K562 (cell line): ENCODE results near the gene IL27RA. TPM values are rescaled to one million over a fixed set of nuclear protein-coding genes. Genes with fewer than 3 reads are reported as not detected.

Source experiments
- CREM ChIP-seq: IDR thresholded peaks from 2 replicates; pipeline ENCODE4 v1.6.1; 2014; ENCODE audit warnings: antibody characterized with exemption, low read depth
- E2F1 ChIP-seq: sonication (generic); formaldehyde crosslinking; IDR thresholded peaks from 2 replicates; pipeline ENCODE4 v1.8.1; 2023; ENCODE audit warnings: mild to moderate bottlenecking, missing genetic modification reagents, moderate library complexity
- KAT2B ChIP-seq: IDR thresholded peaks from one replicate; pipeline ENCODE4 v1.6.1; 2012; ENCODE audit warnings: low read depth, mild to moderate bottlenecking, control low read depth, inconsistent platforms, low read length, moderate library complexity
- KHSRP ChIP-seq: fragments of 450-650 bp; IDR thresholded peaks from 2 replicates; pipeline ENCODE4 v1.6.1; 2017
- NCOA1 ChIP-seq: fragments of 450-650 bp; IDR thresholded peaks from 2 replicates; pipeline ENCODE4 v1.6.1; 2016; ENCODE audit warnings: low read depth
- PBX2 ChIP-seq, 2 experiments: IDR thresholded peaks in 1 of 2; conservative IDR thresholded peaks in 1 of 2; 2 replicates each; pipeline ENCODE4 v1.6.1; 2016; ENCODE audit warnings: low read depth in 2 of 2, mild to moderate bottlenecking in 1 of 2, missing compliant biosample characterization in 1 of 2, missing genetic modification characterization in 1 of 2, moderate library complexity in 1 of 2
- PHB ChIP-seq: fragments of 250-450 bp; sonication (Bioruptor Pico); IDR thresholded peaks from 2 replicates; pipeline ENCODE4 v1.5.0; 2021
- PRDM10 ChIP-seq: fragments of 450-650 bp; IDR thresholded peaks from 2 replicates; pipeline ENCODE4 v1.6.1; 2018; ENCODE audit not compliant: partially characterized antibody
- PURB ChIP-seq: sonication (generic); formaldehyde crosslinking; IDR thresholded peaks from 2 replicates; pipeline ENCODE4 v1.9.0; 2021; ENCODE audit warnings: low read depth, mild to moderate bottlenecking, missing genetic modification reagents
- TAF7 ChIP-seq: fragments of 450-650 bp; IDR thresholded peaks from 2 replicates; pipeline ENCODE4 v1.6.1; 2016; ENCODE audit warnings: missing genetic modification characterization, missing compliant biosample characterization
- TBP ChIP-seq: optimal IDR thresholded peaks from 2 replicates; pipeline ENCODE3; 2011; ENCODE audit warnings: low read depth, low read length, improper control_type of control experiment
- THAP12 ChIP-seq: fragments of 250-450 bp; sonication (Bioruptor Pico); IDR thresholded peaks from 2 replicates; pipeline ENCODE4 v1.9.0; 2021; ENCODE audit warnings: mild to moderate bottlenecking, inconsistent platforms
- TRIM28 ChIP-seq: fragments of 450-650 bp; IDR thresholded peaks from 2 replicates; pipeline ENCODE4 v1.6.1; 2017
- ZEB2 ChIP-seq: fragments of 450-650 bp; IDR thresholded peaks from 2 replicates; pipeline ENCODE4 v1.6.1; 2016
- ZNF41 ChIP-seq: fragments of 250-450 bp; sonication (Bioruptor Pico); conservative IDR thresholded peaks from 2 replicates; pipeline ENCODE4 v1.4.0; 2020; ENCODE audit warnings: mild to moderate bottlenecking
- polyA plus RNA-seq, 8 experiments: library from polyadenylated mRNA; depleted of rRNA in 4 of 8; stranded (reverse) in 5 of 8; unstranded in 3 of 8; fragments of >200 nt; fragmentation: Nextera tagmentation in 2 of 8; fragmentation: Illumina TruSeq in 1 of 8; extraction: Ambion mirVana in 2 of 8; extraction: Trizol in 1 of 8; gene quantifications; 2 replicates each; pipeline versions ENCODE4 v1.2.1 to v1.2.3, GENCODE V29; 2011 to 2014; ENCODE audit warnings: inconsistent platforms in 1 of 8, missing spikeins in 1 of 8
- total RNA-seq, 7 experiments: library from RNA; depleted of rRNA in 6 of 7; stranded (reverse); fragments of >200 nt in 6 of 7; fragmentation: Illumina TruSeq in 2 of 7; extraction: Trizol in 2 of 7; gene quantifications; 2 replicates each; pipeline versions ENCODE4 v1.2.1 to v1.2.3, GENCODE V29; 2011 to 2021; ENCODE audit warnings: low replicate concordance in 1 of 7
- TF ChIP-seq, protein P1 (sequence below): sonication (generic); formaldehyde crosslinking; IDR thresholded peaks from 2 replicates; pipeline ENCODE4 v1.9.0; 2022; ENCODE audit warnings: mild to moderate bottlenecking, missing genetic modification reagents

The IL27RA gene
- total and polyA plus RNA-seq, 9 of the 15 experiments (the other 6 are each of a cell fraction or from before 2014, with no cell fraction given): 1.9 to 15.9 (median 12.0) TPM

DNA sequence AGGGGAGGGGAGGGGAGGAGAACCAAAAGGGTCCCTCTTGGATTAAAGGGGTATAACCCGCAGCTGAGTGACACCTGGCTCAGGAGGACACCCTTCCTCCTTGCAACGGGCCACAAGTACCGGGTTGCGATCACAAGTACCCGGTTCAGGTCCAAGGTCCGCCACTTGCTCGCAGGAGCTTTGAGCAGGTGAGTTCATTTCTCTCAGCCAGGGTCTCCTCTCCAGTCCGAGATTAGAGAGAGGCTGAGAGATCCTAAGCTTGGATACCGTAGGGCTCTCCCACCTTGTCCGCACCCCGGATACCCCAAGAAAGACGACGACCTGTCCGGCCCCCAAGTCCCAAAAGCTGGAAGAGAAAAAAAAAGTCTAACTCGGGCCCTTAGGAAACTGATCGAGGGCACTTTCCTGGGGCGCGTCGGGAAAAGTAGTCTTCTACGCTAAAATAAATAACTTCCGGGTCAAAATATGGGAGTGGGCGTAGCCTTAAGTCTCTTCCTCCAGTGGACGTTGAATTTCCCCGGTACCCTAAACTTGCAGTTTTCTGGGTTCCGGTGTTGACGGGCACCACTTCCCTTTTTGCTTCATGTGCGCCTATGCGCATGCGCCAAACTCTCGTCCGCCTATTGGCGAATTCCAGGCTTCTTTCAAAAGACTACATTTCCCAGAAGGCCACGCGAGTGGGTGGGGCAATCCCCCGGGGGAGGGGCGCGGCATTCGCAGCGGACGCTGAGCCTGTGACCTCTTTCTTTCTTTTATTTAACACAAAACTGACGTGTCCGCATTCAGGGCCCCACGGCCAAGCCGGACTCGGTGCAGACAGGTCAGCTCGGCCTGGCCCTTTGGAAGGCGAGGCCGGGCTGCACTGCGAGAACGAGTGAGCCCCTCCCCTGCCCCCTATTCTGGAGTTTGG lies 49.6 kb downstream of the IL27RA start (continued):
- TF ChIP-seq E2F1 (CRISPR knock-in tag) (peak; percentile 69), ZNF41 (no peak), KHSRP (no peak), TBP (peak; percentile 86), NCOA1 (peak; percentile 82), PBX2 (CRISPR knock-in tag; IDR thresholded peaks at IDR 0.05; ENCODE audit: low read depth) (no peak), PBX2 (tag; conservative IDR thresholded peaks at IDR 0.05; ENCODE audit: low read depth) (no peak), PHB (CRISPR knock-in tag) (no peak), CREM (peak; percentile 89), PRDM10 (peak; percentile 86), ZEB2 (no peak; the same call in 1 of the 2 replicates), KAT2B (no peak), THAP12 (CRISPR knock-in tag) (no peak), PURB (no peak), TRIM28 (no peak), TAF7 (tag) (peak; percentile 70; the same call in 1 of the 2 replicates)
- TF ChIP-seq, protein P1, sequence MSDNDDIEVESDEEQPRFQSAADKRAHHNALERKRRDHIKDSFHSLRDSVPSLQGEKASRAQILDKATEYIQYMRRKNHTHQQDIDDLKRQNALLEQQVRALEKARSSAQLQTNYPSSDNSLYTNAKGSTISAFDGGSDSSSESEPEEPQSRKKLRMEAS (CRISPR knock-in tag): peak; percentile 46; the same call in 1 of the 2 replicates
